Uterus (tissue), 4 donors: Measurements from ENCODE around the gene CAMTA1. TPM values are rescaled to one million over a fixed set of nuclear protein-coding genes. Genes with fewer than 3 reads are reported as not detected.

Source experiments
- DNase-seq, 2 donors: peaks; one replicate each; pipeline ENCODE4 v3.0.0-alpha.2; 2019 to 2020
- H3K27ac ChIP-seq, 2 donors: fragments of 200-600 bp; sonication (generic); 1 replicate in 1 of 2; 2 replicates in 1 of 2; pipeline ENCODE4 v1.5.1; 2016 to 2018
- H3K27me3 ChIP-seq, 2 donors: fragments of 200-600 bp; sonication (generic); one replicate each; pipeline ENCODE4 v1.5.1; 2018 to 2019; ENCODE audit warnings: control low read depth in 1 of 2
- H3K36me3 ChIP-seq, 2 donors: fragments of 200-600 bp; sonication (generic); one replicate each; pipeline ENCODE4 v1.5.1; 2019; ENCODE audit warnings: control low read depth in 1 of 2
- H3K4me1 ChIP-seq, 2 donors: fragments of 200-600 bp; sonication (generic); one replicate each; pipeline ENCODE4 v1.5.1; 2018 to 2019; ENCODE audit warnings: control low read depth in 1 of 2
- H3K4me3 ChIP-seq, 2 donors: fragments of 200-600 bp; sonication (generic); 1 replicate in 1 of 2; 2 replicates in 1 of 2; pipeline ENCODE4 v1.5.1; 2018 to 2019; ENCODE audit warnings: mild to moderate bottlenecking in 1 of 2
- H3K9me3 ChIP-seq, 2 donors: fragments of 200-600 bp; sonication (generic); one replicate each; pipeline ENCODE4 v1.5.1; 2019; ENCODE audit warnings: control low read depth in 1 of 2
- POLR2A ChIP-seq, 2 donors: fragments of 450-650 bp; IDR thresholded peaks; one replicate each; pipeline ENCODE4 v1.6.1; 2016; ENCODE audit warnings: antibody characterized with exemption in 2 of 2, mild to moderate bottlenecking in 1 of 2, moderate library complexity in 1 of 2
- intact Hi-C: fragments of 100-400 bp; cut with DNase I; formaldehyde crosslinking; loops from one replicate; pipeline ENCODE4 v1.15.1; 2023; ENCODE audit warnings: low total_unique reads
- total RNA-seq, 4 donors: library from RNA; depleted of rRNA in 3 of 4; stranded (reverse); fragments of >200 nt in 3 of 4; gene quantifications; one replicate each; pipeline versions ENCODE4 v1.1.0 to v1.2.4, GENCODE V29; 2014 to 2023
- TF ChIP-seq, protein P1 (sequence below), 4 experiments: fragments of 200-600 bp in 2 of 4; fragments of 450-650 bp in 2 of 4; sonication (generic) in 2 of 4; IDR thresholded peaks; one replicate each; pipeline ENCODE4 v1.5.1; 2016 to 2019; ENCODE audit warnings: antibody characterized with exemption in 4 of 4, mild to moderate bottlenecking in 2 of 4, moderate library complexity in 1 of 4
- donor health status: DM: yes; HTN: yes; CAD: no.

Gene CAMTA1
- total RNA-seq, 4 donors from 2014 or later = 29.7 to 427 (median 64.8) TPM

DNA sequence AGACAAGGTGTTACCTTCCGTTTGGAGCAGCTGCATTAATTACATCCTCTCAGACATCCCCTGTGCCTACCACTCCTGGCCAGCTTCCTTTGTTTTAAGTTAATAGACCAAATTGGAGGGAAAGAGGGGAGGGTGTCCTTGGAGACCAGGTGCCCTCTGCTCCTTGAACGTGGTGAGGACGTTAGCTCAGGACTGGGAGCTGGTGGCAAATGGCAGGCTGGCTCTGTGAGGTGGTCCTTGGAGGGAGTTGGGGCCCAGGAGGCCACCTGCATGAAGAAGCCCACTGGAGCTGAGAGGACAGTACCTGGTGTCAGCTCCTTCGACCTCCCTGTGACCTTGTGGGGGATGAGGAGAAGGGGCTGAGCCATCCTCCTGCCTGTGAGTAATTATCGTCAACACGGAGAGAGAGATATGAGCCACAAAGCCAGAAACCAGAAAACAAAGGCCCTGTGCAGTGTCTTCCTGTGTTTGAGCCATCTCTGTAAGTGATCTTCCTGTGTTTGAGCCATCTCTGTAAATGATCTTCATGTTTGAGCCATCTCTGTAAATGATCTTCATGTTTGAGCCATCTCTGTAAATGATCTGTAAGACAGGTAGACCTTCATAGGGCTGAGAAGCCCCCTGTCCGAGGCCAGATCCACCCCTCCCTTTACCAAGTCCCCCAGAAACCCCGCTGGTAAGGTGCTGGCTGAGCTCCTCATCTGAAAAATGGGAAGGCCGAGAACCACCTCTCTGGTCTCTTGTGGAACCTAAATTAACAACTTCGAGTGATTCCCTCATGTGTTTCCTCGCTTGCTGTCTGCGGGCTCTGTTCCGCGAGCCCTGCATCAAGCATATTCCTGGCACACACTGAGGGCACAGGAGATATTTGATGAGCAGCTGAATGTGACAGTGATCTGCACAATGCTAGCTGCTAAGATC is 126.0 kb downstream of the CAMTA1 start:
- no peaks in the 10 kb centered on the region for H3K9me3 ChIP-seq
- H3K4me3 ChIP-seq = no peak overlapping the region
- no peak overlapping the region for H3K27ac ChIP-seq
- H3K27me3 ChIP-seq = no peaks in the 10 kb centered on the region
- TF ChIP-seq, protein P1, sequence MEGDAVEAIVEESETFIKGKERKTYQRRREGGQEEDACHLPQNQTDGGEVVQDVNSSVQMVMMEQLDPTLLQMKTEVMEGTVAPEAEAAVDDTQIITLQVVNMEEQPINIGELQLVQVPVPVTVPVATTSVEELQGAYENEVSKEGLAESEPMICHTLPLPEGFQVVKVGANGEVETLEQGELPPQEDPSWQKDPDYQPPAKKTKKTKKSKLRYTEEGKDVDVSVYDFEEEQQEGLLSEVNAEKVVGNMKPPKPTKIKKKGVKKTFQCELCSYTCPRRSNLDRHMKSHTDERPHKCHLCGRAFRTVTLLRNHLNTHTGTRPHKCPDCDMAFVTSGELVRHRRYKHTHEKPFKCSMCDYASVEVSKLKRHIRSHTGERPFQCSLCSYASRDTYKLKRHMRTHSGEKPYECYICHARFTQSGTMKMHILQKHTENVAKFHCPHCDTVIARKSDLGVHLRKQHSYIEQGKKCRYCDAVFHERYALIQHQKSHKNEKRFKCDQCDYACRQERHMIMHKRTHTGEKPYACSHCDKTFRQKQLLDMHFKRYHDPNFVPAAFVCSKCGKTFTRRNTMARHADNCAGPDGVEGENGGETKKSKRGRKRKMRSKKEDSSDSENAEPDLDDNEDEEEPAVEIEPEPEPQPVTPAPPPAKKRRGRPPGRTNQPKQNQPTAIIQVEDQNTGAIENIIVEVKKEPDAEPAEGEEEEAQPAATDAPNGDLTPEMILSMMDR (IDR thresholded peaks at IDR 0.05) = no peak
- DNase-seq = no peak
- intact Hi-C loops = no loop called here
- no peaks in the 10 kb centered on the region for H3K4me1 ChIP-seq
- no peaks in the 10 kb centered on the region for H3K36me3 ChIP-seq

DNA sequence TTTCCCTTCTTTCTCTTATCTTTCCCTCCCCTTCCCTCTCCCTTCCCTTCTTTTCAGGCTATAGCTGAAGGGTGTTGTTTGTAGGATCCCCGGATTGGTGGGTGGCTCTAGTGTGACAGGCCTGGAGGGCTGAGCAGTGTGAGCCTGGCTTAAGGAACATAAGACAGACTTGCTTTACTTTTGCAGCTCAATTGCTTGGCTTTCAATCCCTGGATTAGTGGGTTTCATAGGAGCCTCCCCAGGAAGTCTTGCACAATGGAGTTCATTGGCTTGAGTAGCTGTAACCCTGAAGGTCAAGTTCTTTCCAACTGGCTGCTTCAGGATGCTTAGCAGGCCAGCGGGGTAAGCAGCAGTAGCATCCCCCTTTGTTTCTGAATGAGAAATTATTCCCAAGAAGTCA is 126.7 kb downstream of the CAMTA1 start:
- Histone ChIP-seq H3K27me3 (no peaks in the 10 kb centered on the region), H3K4me3 (no peak overlapping the region), H3K9me3 (no peaks in the 10 kb centered on the region), H3K4me1 (no peaks in the 10 kb centered on the region), H3K27ac (no peak overlapping the region), H3K36me3 (no peaks in the 10 kb centered on the region)
- TF ChIP-seq POLR2A (IDR thresholded peaks at IDR 0.05) = no peak
- TF ChIP-seq, protein P1 (IDR thresholded peaks at IDR 0.05) = no peak
- intact Hi-C loops = no loop called here
- DNase-seq = no peak

DNA sequence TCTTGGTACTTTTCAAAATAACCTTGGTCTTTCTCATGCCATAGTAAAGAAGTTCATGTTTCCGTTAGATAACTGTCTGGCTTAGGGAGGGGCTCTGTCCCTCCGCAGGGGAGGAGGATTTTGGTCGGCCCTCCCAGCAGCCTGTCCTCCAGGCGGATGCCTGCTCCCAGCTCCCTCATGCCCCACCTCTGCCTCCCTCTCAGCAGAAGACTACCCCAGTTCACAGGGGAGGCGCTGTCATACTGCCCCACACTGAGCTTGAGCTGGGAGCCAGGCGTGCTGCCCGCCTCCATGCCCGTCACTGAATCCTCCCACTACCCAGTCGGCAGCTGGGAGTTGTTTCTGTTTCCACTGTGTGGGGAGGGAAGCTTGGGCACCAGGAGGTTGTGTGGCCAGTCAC is 127.3 kb downstream of the CAMTA1 start:
- H3K4me3 ChIP-seq = no peak overlapping the region
- no peaks in the 10 kb centered on the region for H3K27me3 ChIP-seq
- no peaks in the 10 kb centered on the region for H3K36me3 ChIP-seq
- H3K27ac ChIP-seq = no peak overlapping the region
- no peaks in the 10 kb centered on the region for H3K9me3 ChIP-seq
- TF ChIP-seq, protein P1 (IDR thresholded peaks at IDR 0.05) = no peak
- TF ChIP-seq POLR2A (IDR thresholded peaks at IDR 0.05) = no peak
- DNase-seq = no peak
- intact Hi-C loops = no loop called here
- no peaks in the 10 kb centered on the region for H3K4me1 ChIP-seq

DNA sequence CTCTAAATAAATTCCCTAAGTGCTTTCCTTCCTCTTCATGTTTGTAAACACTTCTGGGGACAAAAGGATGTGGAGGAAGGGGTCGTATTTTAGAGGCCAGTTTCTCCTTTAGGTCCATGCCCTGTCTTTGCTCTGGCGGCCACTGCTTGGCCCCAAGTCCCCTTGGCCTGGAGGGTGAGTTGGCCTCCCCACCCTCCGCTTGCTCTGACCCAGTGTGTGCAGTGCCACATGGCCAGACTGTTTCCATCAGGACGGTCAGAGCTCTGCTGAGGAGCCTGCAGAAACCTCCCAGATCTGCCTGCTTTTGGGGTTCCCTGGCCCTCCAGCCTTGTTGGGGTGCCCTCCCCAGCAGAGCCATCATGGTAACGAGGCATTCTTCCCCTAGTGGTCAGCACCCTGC is 127.8 kb downstream of the CAMTA1 start:
- intact Hi-C loops = no loop called here
- Histone ChIP-seq H3K27me3 (no peaks in the 10 kb centered on the region), H3K9me3 (no peaks in the 10 kb centered on the region), H3K36me3 (no peaks in the 10 kb centered on the region), H3K4me1 (no peaks in the 10 kb centered on the region), H3K27ac (no peak overlapping the region), H3K4me3 (no peak overlapping the region)
- TF ChIP-seq, protein P1 (IDR thresholded peaks at IDR 0.05) = no peak
- TF ChIP-seq POLR2A (IDR thresholded peaks at IDR 0.05) = no peak
- no peak for DNase-seq

DNA sequence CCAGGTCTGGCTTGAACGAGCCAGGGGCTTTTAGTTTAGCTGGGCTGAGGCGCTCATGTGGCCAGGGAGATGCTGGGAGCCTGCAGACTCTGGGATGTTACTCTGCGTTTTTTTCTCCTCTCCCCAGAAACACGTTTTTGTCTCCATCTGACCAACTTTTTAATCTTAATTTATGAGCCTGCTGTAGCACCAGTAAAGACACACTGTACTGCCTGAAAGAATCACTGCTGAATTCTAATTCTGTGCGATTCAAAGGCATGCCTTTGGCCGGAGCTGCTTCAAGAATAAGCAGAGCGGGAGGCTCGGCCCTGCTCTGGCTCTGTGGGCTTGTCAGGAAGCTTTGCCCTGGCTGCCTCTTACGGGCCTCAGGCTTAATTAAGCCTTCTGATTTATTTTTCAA is 129.5 kb downstream of the CAMTA1 start:
- no peak for DNase-seq
- H3K4me1 ChIP-seq = no peaks in the 10 kb centered on the region
- H3K27ac ChIP-seq = no peak overlapping the region
- H3K36me3 ChIP-seq = no peaks in the 10 kb centered on the region
- no peak overlapping the region for H3K4me3 ChIP-seq
- no peaks in the 10 kb centered on the region for H3K9me3 ChIP-seq
- intact Hi-C loops = no loop called here
- TF ChIP-seq, protein P1 (IDR thresholded peaks at IDR 0.05) = no peak
- no peaks in the 10 kb centered on the region for H3K27me3 ChIP-seq
